GM21515 (cell line): ENCODE data around the gene MSH2.
"Not testable (repeated sequence)": the region's sequence is repeated elsewhere in the genome, so short reads cannot be mapped to it uniquely, and the experiment has no call there.

Source experiments
- ATAC-seq: cut with Tn5 transposase; IDR thresholded peaks from one replicate; pipeline ENCODE4 v1.9.1; 2021; ENCODE audit not compliant: unreplicated experiment

The MSH2 gene

DNA sequence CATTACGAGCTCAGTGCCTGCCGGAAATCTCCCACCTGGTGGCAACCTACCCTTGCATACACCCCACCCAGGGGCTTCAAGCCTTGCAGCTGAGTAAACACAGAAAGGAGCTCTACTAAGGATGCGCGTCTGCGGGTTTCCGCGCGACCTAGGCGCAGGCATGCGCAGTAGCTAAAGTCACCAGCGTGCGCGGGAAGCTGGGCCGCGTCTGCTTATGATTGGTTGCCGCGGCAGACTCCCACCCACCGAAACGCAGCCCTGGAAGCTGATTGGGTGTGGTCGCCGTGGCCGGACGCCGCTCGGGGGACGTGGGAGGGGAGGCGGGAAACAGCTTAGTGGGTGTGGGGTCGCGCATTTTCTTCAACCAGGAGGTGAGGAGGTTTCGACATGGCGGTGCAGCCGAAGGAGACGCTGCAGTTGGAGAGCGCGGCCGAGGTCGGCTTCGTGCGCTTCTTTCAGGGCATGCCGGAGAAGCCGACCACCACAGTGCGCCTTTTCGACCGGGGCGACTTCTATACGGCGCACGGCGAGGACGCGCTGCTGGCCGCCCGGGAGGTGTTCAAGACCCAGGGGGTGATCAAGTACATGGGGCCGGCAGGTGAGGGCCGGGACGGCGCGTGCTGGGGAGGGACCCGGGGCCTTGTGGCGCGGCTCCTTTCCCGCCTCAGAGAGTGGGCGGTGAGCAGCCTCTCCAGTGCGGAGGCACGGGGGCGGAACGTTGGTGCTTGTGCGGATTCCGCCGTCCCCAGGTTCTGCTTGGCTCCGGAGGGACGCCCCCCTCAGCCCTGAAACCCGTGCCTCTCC, at the start of gene MSH2:
MSH2 (plus strand) TSS at position 352 of the 804 bp plus-strand sequence; CDS start at position 388, 36 bp downstream.
- peak; percentile 93 for ATAC-seq

- ATAC-seq: no peak
Observed at GRCh38 chr2:47354013-47354847, 48.7 kb upstream of the MSH2 start.

GRCh38 chr2:47354848-47355204, 48.1 kb upstream of the MSH2 start:
- no peak for ATAC-seq

DNA sequence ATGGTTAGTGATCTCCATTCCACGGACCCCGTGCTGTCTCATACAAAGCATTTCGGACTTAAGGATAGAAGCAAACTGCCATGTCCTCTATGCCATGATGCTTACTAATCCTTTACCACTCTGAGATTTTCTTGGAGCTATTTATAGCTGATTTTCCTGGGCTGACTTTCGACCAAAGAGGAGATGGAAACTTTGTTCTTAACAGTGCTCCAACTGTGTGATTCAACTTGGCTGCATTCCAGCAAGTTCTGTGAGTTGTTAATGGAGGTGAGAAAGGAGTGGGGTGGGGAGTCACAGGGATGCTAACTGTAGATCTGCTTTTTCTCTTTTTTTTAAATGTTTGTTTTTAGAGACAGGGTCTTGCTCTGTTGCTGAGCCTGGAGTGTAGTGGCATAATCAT, 45.5 kb upstream of the MSH2 start:
- no peak for ATAC-seq

DNA sequence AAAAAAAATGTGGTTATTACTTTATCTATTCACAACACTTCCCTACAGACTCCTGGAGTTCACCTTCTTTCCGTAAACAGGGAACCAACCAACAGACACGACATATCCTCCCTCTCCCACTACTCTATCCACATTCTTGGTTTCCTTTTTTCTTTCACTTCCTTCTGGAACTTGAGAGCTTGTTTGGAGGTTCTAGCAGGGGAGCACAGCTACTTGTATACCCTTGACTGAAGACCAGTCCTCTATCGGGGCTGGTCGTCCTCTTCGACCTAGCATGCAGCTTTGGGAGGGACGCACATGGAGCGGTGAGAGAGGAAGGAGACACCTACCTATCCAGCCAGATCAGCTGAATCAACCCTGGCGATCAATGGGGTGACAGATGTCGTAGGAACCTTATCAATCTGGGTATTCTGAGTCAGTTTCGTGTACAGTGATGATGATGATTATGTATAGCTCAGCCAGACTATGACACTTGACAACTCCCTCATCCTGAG, 43.5 kb upstream of the MSH2 start:
- ATAC-seq: no peak

DNA sequence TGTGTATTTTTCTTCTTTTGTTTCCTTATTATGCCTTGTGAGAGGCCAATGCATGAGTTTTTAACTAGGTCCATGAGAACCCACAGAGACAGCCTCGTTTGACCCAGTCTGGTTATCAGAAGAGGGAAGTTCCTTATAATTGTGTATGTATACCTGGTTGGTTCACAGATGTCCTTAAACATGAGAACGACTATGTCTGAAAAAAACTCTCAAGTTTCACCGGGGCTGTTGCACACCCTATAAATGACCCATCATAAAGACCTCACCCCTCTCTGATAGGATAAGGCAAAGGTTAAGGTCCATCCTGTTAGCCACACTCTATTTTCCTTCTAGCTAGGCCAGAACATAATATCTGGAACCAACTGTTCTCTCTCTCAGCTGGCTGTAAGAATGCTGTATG, 42.7 kb upstream of the MSH2 start:
- ATAC-seq: no peak

- ATAC-seq: no peak
Observed at GRCh38 chr2:47360927-47361326, 42.0 kb upstream of the MSH2 start.

GRCh38 chr2:47361505-47362229, 41.3 kb upstream of the MSH2 start:
- not testable (repeated sequence) for ATAC-seq

- ATAC-seq: no peak
Observed at GRCh38 chr2:47373747-47374146, 29.2 kb upstream of the MSH2 start.

- ATAC-seq: no peak
Observed at GRCh38 chr2:47375307-47375706, 27.6 kb upstream of the MSH2 start.

DNA sequence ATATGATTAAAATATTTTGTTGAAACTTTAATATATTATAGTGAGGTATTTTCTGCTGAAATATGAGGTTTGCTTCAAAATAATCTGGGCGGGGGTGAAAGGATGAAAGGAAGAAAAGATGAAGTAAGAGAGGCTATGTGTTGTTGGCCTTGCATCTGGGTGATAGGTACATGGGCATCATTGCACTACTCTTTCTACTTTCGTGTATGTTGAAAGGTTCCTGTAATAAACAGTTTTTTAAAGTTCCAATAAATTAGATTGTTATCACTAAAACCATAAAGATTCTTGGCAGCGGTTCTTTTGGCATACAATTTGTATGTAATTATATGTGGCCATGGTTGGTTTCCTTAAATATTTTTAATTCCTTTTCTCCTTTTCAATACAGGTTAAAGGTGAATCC, 23.6 kb upstream of the MSH2 start:
- ATAC-seq: no peak

- ATAC-seq: no peak
Observed at GRCh38 chr2:47381408-47381807, 21.5 kb upstream of the MSH2 start.

DNA sequence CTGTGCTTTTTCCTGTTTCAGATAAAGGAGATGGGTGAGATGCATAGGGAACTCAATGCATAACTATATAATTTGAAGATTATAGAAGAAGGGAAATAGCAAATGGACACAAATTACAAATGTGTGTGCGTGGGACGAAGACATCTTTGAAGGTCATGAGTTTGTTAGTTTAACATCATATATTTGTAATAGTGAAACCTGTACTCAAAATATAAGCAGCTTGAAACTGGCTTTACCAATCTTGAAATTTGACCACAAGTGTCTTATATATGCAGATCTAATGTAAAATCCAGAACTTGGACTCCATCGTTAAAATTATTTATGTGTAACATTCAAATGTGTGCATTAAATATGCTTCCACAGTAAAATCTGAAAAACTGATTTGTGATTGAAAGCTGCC, 16.4 kb upstream of the MSH2 start:
- no peak for ATAC-seq

DNA sequence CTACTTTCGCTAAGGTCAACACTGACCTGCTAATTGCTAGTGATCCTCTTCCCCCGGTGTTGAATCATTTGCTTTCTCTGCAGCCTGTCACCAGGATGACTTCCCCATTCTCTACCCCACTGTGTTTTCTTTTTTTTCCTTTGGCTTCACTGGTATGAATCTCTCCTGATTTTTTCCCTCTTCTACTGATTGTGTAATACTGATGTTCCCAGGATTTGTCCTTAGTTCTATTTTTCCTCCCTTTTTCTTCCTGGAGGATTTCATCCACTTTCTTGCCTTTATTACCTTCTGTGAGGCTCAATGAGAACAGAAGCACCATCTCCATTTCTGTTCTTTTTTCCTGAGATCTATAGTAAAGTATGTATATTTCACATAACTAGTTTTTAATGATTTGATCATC, 14.1 kb upstream of the MSH2 start:
- no peak for ATAC-seq

GRCh38 chr2:47389692-47390091, 13.3 kb upstream of the MSH2 start:
- ATAC-seq: no peak

DNA sequence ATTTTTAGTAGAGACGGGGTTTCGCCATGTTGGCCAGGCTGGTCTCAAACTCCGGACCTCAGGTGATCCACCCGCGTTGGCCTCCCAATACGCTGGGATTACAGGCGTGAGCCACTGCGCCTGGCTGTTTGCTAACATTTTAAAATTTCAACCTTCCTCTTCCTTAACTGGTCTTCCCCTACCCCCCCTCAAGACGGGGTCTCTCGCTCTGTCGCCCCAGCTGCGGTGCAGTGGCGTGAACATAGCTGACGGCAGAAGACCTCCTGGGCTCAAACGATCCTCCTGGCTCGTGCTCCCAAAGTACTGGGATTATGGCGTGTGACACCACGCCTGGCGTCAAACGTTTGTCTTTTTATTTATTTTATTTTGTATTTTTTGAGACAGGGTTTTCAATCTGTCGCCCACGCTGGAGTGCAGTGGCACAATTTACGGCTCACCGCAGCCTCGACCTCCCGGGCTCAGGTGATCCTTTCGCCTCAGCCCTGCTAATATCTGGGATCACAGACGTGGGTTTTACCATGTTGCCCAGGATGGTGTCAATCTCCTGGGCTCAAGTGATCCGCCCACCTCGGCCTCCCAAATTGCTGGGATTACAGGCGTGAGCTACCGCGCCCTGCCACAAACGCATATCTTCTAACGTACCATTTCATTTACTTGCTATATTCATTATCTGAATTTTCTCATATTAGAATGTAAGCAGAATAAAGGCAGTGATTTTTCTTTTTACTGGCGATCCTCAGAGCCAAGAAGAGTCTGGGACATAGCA, 984 bp upstream of the MSH2 start:
- no peak for ATAC-seq

GRCh38 chr2:47402555-47402804, 476 bp upstream of the MSH2 start:
- no peak for ATAC-seq

GRCh38 chr2:47403609-47404193, 745 bp downstream of the MSH2 start:
- peak; percentile 10 for ATAC-seq

- ATAC-seq: no peak
Observed at GRCh38 chr2:47404356-47404755, 1.4 kb downstream of the MSH2 start.

- no peak for ATAC-seq
Observed at GRCh38 chr2:47405757-47406156, 2.8 kb downstream of the MSH2 start.
